ENCODE results near the gene PIGS. TPM values are rescaled to one million over a fixed set of nuclear protein-coding genes. Genes with fewer than 3 reads are reported as not detected.
A peak's percentile ranks its signal among the peaks of the same experiment; 100 is the strongest.
"Not testable (repeated sequence)": the region's sequence is repeated elsewhere in the genome, so short reads cannot be mapped to it uniquely, and the experiment has no call there.

PIGS gene
- total RNA-seq (2014; rRNA removed; shearing (Covaris generic)) = 41.8 and 48.4 TPM in 2 replicates

GRCh38 chr17:28571361-28572122 lies at the start of gene PIGS:
TSS of gene PIGS (minus strand) at chr17:28571524. CDS start at chr17:28571496, 28 bp downstream.
- H3K27me3 ChIP-seq (ENCODE audit: control insufficient read depth, insufficient read depth, low read length) = peaks cover 3% of the 10 kb centered on the region; the same call in 1 of the 2 replicates
- peak; percentile 99 for DNase-seq
- peaks cover 6% of the 10 kb centered on the region for H3K36me3 ChIP-seq (replicated peaks; ENCODE audit: control insufficient read depth, insufficient read depth, low read length)

GRCh38 chr17:28620010-28620409 lies 48.7 kb upstream of the PIGS start:
- peaks cover 79% of the 10 kb centered on the region for H3K36me3 ChIP-seq (replicated peaks; ENCODE audit: control insufficient read depth, insufficient read depth, low read length)

More at GRCh38 chr17:28571361-28572122, at the start of gene PIGS:
- H3K4me3 ChIP-seq (ENCODE audit: insufficient read depth, low read depth, low read length) = peak within 1 kb of the TSS; percentile 92

GRCh38 chr17:28618464-28618863 lies 47.1 kb upstream of the PIGS start:
- Histone ChIP-seq H3K27me3 (ENCODE audit: control insufficient read depth, insufficient read depth, low read length) (no peaks in the 10 kb centered on the region), H3K36me3 (replicated peaks; ENCODE audit: control insufficient read depth, insufficient read depth, low read length) (peaks cover 71% of the 10 kb centered on the region), H3K4me3 (ENCODE audit: insufficient read depth, low read depth, low read length) (no peak overlapping the region)

More at GRCh38 chr17:28620010-28620409, 48.7 kb upstream of the PIGS start:
- Histone ChIP-seq H3K27me3 (ENCODE audit: control insufficient read depth, insufficient read depth, low read length) (no peaks in the 10 kb centered on the region), H3K4me3 (ENCODE audit: insufficient read depth, low read depth, low read length) (no peak overlapping the region)
- DNase-seq = no peak

GRCh38 chr17:28616281-28616680 lies 45.0 kb upstream of the PIGS start:
- Histone ChIP-seq H3K4me3 (ENCODE audit: insufficient read depth, low read depth, low read length) (no peak overlapping the region), H3K36me3 (replicated peaks; ENCODE audit: control insufficient read depth, insufficient read depth, low read length) (peaks cover 70% of the 10 kb centered on the region), H3K27me3 (ENCODE audit: control insufficient read depth, insufficient read depth, low read length) (no peaks in the 10 kb centered on the region)
- no peak for DNase-seq

More at GRCh38 chr17:28618464-28618863, 47.1 kb upstream of the PIGS start:
- DNase-seq = no peak

- H3K36me3 ChIP-seq (replicated peaks; ENCODE audit: control insufficient read depth, insufficient read depth, low read length) = peaks cover 67% of the 10 kb centered on the region
- no peak overlapping the region for H3K4me3 ChIP-seq (ENCODE audit: insufficient read depth, low read depth, low read length)
- no peak for DNase-seq
- no peaks in the 10 kb centered on the region for H3K27me3 ChIP-seq (ENCODE audit: control insufficient read depth, insufficient read depth, low read length)
These were observed 44.1 kb upstream of the PIGS start for GRCh38 chr17:28615260-28615940.

- H3K36me3 ChIP-seq (replicated peaks; ENCODE audit: control insufficient read depth, insufficient read depth, low read length) = peaks cover 59% of the 10 kb centered on the region
- no peak within 1 kb of the TSS for H3K4me3 ChIP-seq (ENCODE audit: insufficient read depth, low read depth, low read length)
- H3K27me3 ChIP-seq (ENCODE audit: control insufficient read depth, insufficient read depth, low read length) = no peaks in the 10 kb centered on the region
- no peak for DNase-seq
These were observed 42.6 kb upstream of the PIGS start, which contains the start of gene RSKR for GRCh38 chr17:28613931-28614381. TSS of gene RSKR (minus strand) at chr17:28614185. CDS start at chr17:28614161, 24 bp downstream.

- peak; percentile 79 for DNase-seq
- Histone ChIP-seq H3K4me3 (ENCODE audit: insufficient read depth, low read depth, low read length) (no peak overlapping the region), H3K27me3 (ENCODE audit: control insufficient read depth, insufficient read depth, low read length) (no peaks in the 10 kb centered on the region), H3K36me3 (replicated peaks; ENCODE audit: control insufficient read depth, insufficient read depth, low read length) (peaks cover 54% of the 10 kb centered on the region)
These were observed 41.9 kb upstream of the PIGS start for GRCh38 chr17:28612936-28613872.

- peaks cover 53% of the 10 kb centered on the region for H3K36me3 ChIP-seq (replicated peaks; ENCODE audit: control insufficient read depth, insufficient read depth, low read length)
- no peak for DNase-seq
- H3K4me3 ChIP-seq (ENCODE audit: insufficient read depth, low read depth, low read length) = no peak overlapping the region
- H3K27me3 ChIP-seq (ENCODE audit: control insufficient read depth, insufficient read depth, low read length) = no peaks in the 10 kb centered on the region
These were observed 41.2 kb upstream of the PIGS start for GRCh38 chr17:28612531-28612930.

- no peak for DNase-seq
- H3K27me3 ChIP-seq (ENCODE audit: control insufficient read depth, insufficient read depth, low read length) = no peaks in the 10 kb centered on the region
- H3K36me3 ChIP-seq (replicated peaks; ENCODE audit: control insufficient read depth, insufficient read depth, low read length) = peaks cover 33% of the 10 kb centered on the region
- H3K4me3 ChIP-seq (ENCODE audit: insufficient read depth, low read depth, low read length) = no peak overlapping the region
These were observed 39.1 kb upstream of the PIGS start for GRCh38 chr17:28610376-28610775.

GRCh38 chr17:28604031-28604430 lies 32.7 kb upstream of the PIGS start:
- H3K27me3 ChIP-seq (ENCODE audit: control insufficient read depth, insufficient read depth, low read length); H3K4me3 ChIP-seq (ENCODE audit: insufficient read depth, low read depth, low read length); H3K36me3 ChIP-seq (replicated peaks; ENCODE audit: control insufficient read depth, insufficient read depth, low read length); DNase-seq: not testable (repeated sequence)

- DNase-seq = peak; percentile 63
- H3K4me3 ChIP-seq (ENCODE audit: insufficient read depth, low read depth, low read length) = peak overlapping the region; percentile 70
- peaks cover 1% of the 10 kb centered on the region; the same call in 1 of the 2 replicates for H3K36me3 ChIP-seq (replicated peaks; ENCODE audit: control insufficient read depth, insufficient read depth, low read length)
- no peaks in the 10 kb centered on the region for H3K27me3 ChIP-seq (ENCODE audit: control insufficient read depth, insufficient read depth, low read length)
These were observed 28.2 kb upstream of the PIGS start for GRCh38 chr17:28599311-28600184.

GRCh38 chr17:28598799-28599310 lies 27.5 kb upstream of the PIGS start, which contains the start of gene SPAG5:
TSS of gene SPAG5 (minus strand) at chr17:28599025. CDS start at chr17:28598946, 79 bp downstream.
- Histone ChIP-seq H3K4me3 (ENCODE audit: insufficient read depth, low read depth, low read length) (peak within 1 kb of the TSS; percentile 70), H3K36me3 (replicated peaks; ENCODE audit: control insufficient read depth, insufficient read depth, low read length) (peaks cover 1% of the 10 kb centered on the region; the same call in 1 of the 2 replicates), H3K27me3 (ENCODE audit: control insufficient read depth, insufficient read depth, low read length) (no peaks in the 10 kb centered on the region)
- DNase-seq = peak; percentile 99

GRCh38 chr17:28598389-28598788 lies 27.1 kb upstream of the PIGS start:
- Histone ChIP-seq H3K27me3 (ENCODE audit: control insufficient read depth, insufficient read depth, low read length) (no peaks in the 10 kb centered on the region), H3K4me3 (ENCODE audit: insufficient read depth, low read depth, low read length) (peak overlapping the region; percentile 70), H3K36me3 (replicated peaks; ENCODE audit: control insufficient read depth, insufficient read depth, low read length) (peaks cover 1% of the 10 kb centered on the region)
- no peak for DNase-seq
